IgD-negative memory B cell (primary cell): ENCODE results near the gene CCDC71. TPM values are rescaled to one million over a fixed set of nuclear protein-coding genes. Genes with fewer than 3 reads are reported as not detected.

Experiments used
- polyA plus RNA-seq: library from polyadenylated mRNA; unstranded; fragments of 300-500 nt; fragmentation: Illumina TruSeq; gene quantifications from one replicate; pipeline ENCODE4 v1.2.3, GENCODE V29; 2021

CCDC71 gene
- polyA plus RNA-seq, 1 donor from 2014 or later: 1.7 TPM

Other genes with a start within 250 kb of the CCDC71 start
- gene ARIH2, start 247.5 kb downstream of the CCDC71 start, polyA plus RNA-seq: 88.4 TPM
- gene P4HTM, start 176.1 kb downstream of the CCDC71 start, polyA plus RNA-seq: 20.4 TPM
- 81.4 TPM for gene WDR6, start 158.9 kb downstream of the CCDC71 start, polyA plus RNA-seq
- gene DALRD3, start 147.8 kb downstream of the CCDC71 start, polyA plus RNA-seq: 25.4 TPM
- 188 TPM for gene NDUFAF3, start 144.2 kb downstream of the CCDC71 start, polyA plus RNA-seq
- gene IMPDH2, start 136.9 kb downstream of the CCDC71 start, polyA plus RNA-seq: 96.7 TPM
- gene QRICH1, start 72.3 kb downstream of the CCDC71 start, polyA plus RNA-seq: 23.6 TPM
- gene QARS1, start 61.6 kb downstream of the CCDC71 start, polyA plus RNA-seq: 117 TPM
- 23.5 TPM for gene USP19, start 45.5 kb downstream of the CCDC71 start, polyA plus RNA-seq
- not detected for gene LAMB2, start 33.3 kb downstream of the CCDC71 start, polyA plus RNA-seq
- gene KLHDC8B, start 5.3 kb upstream of the CCDC71 start, polyA plus RNA-seq: 0.54 TPM
- gene C3orf62, start 110.9 kb upstream of the CCDC71 start, polyA plus RNA-seq: 1.5 TPM
- gene USP4, start 173.7 kb upstream of the CCDC71 start, polyA plus RNA-seq: 55.0 TPM
- gene GPX1, start 192.0 kb upstream of the CCDC71 start, polyA plus RNA-seq: 340 TPM
- 709 TPM for gene RHOA, start 245.6 kb upstream of the CCDC71 start, polyA plus RNA-seq
- 34.2 TPM for gene TCTA, start 246.1 kb upstream of the CCDC71 start, polyA plus RNA-seq